GM23338 (cell line): ENCODE data around the gene TMEM132D. TPM values are rescaled to one million over a fixed set of nuclear protein-coding genes. Genes with fewer than 3 reads are reported as not detected.

Source experiments
- CREB1 ChIP-seq: fragments of 250-450 bp; sonication (Bioruptor Pico); IDR thresholded peaks from 2 replicates; pipeline ENCODE4 v1.5.0; 2020; ENCODE audit warnings: low read depth, mild to moderate bottlenecking, moderate library complexity
- ETS1 ChIP-seq: IDR thresholded peaks from 2 replicates; pipeline ENCODE4 v1.6.1; 2016; ENCODE audit warnings: antibody characterized with exemption
- EZH2phosphoT487 ChIP-seq: fragments of 200-600 bp; sonication (generic); IDR thresholded peaks from one replicate; pipeline ENCODE4 v1.8.1; 2018; ENCODE audit warnings: antibody characterized with exemption; ENCODE audit not compliant: unreplicated experiment
- NANOG ChIP-seq: IDR thresholded peaks from 2 replicates; pipeline ENCODE4 v1.6.1; 2016; ENCODE audit warnings: antibody characterized with exemption, borderline replicate concordance
- POLR2AphosphoS5 ChIP-seq: IDR thresholded peaks from 2 replicates; pipeline ENCODE4 v1.6.1; 2016; ENCODE audit warnings: antibody characterized with exemption, low read depth
- REST ChIP-seq: IDR thresholded peaks from one replicate; pipeline ENCODE4 v1.6.1; 2018; ENCODE audit warnings: antibody characterized with exemption; ENCODE audit not compliant: unreplicated experiment
- ZNF462 ChIP-seq: fragments of 250-450 bp; sonication (Bioruptor Pico); IDR thresholded peaks from 2 replicates; pipeline ENCODE4 v1.5.0; 2020; ENCODE audit warnings: mild to moderate bottlenecking, moderate library complexity
- polyA plus RNA-seq: library from polyadenylated mRNA; unstranded; fragments of >200 nt; fragmentation: Nextera tagmentation; extraction: Ambion mirVana; gene quantifications from 2 replicates; pipeline ENCODE4 v1.2.1, GENCODE V29; 2016
- total RNA-seq: library from RNA; depleted of rRNA; stranded (reverse); fragments of >200 nt; shearing (Covaris generic); gene quantifications from 2 replicates; pipeline ENCODE4 v1.2.3, GENCODE V29; 2014

The TMEM132D gene
- total and polyA plus RNA-seq, 2 experiments from 2014 or later = 0.44 to 5.3 TPM

DNA sequence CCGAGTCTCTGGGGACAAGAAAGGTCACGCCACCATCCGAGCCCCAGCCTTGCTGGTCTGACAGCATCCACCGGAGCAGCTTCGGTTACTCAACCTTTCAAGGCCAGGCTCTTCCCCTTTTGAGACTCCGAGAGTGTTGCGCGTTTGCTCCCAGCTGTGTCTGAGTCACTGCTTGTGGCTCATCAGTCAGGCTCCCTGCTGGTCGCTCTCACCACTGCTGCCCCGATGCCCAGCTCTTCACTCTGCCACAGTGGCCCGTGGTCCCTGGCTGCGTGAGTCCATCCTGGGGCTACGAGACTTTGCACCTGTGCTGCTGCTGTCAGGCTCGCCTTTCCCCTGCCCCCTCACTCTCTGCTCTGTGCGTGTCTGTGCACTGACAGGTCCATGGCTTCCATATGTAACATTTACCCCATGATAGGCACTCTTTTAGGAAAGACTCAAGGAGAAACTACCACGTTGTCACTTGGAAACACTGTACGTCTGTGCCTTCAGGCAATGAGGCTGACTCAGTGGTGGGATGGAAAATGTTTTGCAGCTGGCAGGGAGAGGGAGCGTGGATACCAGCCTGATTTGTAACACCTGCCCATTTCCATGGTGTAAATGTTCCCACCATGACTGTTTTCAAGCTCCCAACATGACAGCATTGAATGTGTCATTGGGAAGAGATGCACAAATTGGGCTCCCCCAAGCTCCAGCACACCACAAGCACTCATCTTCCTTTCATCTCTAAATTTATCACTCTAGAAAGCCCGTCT, 350.7 kb downstream of the TMEM132D start (continued):
- no peak for TF ChIP-seq ZNF462 (CRISPR knock-in tag)
- no peak for TF ChIP-seq REST
- no peak for TF ChIP-seq CREB1 (CRISPR knock-in tag)
- TF ChIP-seq NANOG = no peak
- TF ChIP-seq POLR2AphosphoS5 = no peak
- TF ChIP-seq ETS1 = no peak
- no peak for TF ChIP-seq EZH2phosphoT487
